Lower lobe of right lung (tissue), 2 donors: ENCODE measurements around the gene RGS21. TPM values are rescaled to one million over a fixed set of nuclear protein-coding genes. Genes with fewer than 3 reads are reported as not detected.

Experiments used
- ATAC-seq, 2 donors: fragments of 200-7000 bp; cut with Tn5 transposase; one replicate each; pipeline ENCODE4 v1.9.1; 2020 to 2022; ENCODE audit warnings: mild to moderate bottlenecking in 2 of 2, moderate library complexity in 2 of 2
- DNase-seq: peaks from one replicate; pipeline ENCODE4 v3.0.0-alpha.2; 2020
- H3K27ac ChIP-seq: fragments of 200-600 bp; one replicate; pipeline ENCODE4 v1.8.0; 2022
- H3K27me3 ChIP-seq: fragments of 200-600 bp; one replicate; pipeline ENCODE4 v1.8.0; 2022; ENCODE audit warnings: low read depth
- H3K36me3 ChIP-seq: fragments of 200-600 bp; one replicate; pipeline ENCODE4 v1.8.0; 2022; ENCODE audit warnings: mild to moderate bottlenecking
- H3K4me1 ChIP-seq: fragments of 200-600 bp; one replicate; pipeline ENCODE4 v1.8.0; 2022
- H3K4me3 ChIP-seq: fragments of 200-600 bp; one replicate; pipeline ENCODE4 v1.8.0; 2022; ENCODE audit warnings: mild to moderate bottlenecking
- H3K9me3 ChIP-seq: fragments of 200-600 bp; one replicate; pipeline ENCODE4 v1.8.0; 2022
- CTCF ChIP-seq: fragments of 200-600 bp; IDR thresholded peaks from one replicate; pipeline ENCODE4 v1.8.0; 2022; ENCODE audit warnings: antibody characterized with exemption, mild to moderate bottlenecking
- intact Hi-C: fragments of 100-400 bp; cut with DNase I; formaldehyde crosslinking; loops from one replicate; pipeline ENCODE4 v1.11.0; 2022
- total RNA-seq: library from RNA; stranded (reverse); fragmentation: NEBNext Ultra II Directional; extraction: Animal tissue kit (Norgen Biotek cat#: 25700); gene quantifications from one replicate; pipeline ENCODE4 v1.2.1, GENCODE V29; 2021
- donor health status: DM: no; HTN: yes; CAD: no; lungs with severe emphysema.

Gene RGS21
- total RNA-seq, 1 donor from 2014 or later: not detected

GRCh38 chr1:192378276-192378675 is 61.5 kb downstream of the RGS21 start:
- no peak for TF ChIP-seq CTCF

GRCh38 chr1:192378878-192379277 is 62.1 kb downstream of the RGS21 start:
- intact Hi-C loops: no loop called here
- Histone ChIP-seq H3K27me3 (no peaks in the 10 kb centered on the region), H3K4me3 (no peak overlapping the region), H3K27ac (no peak overlapping the region), H3K36me3 (no peaks in the 10 kb centered on the region), H3K4me1 (no peaks in the 10 kb centered on the region), H3K9me3 (no peaks in the 10 kb centered on the region)
- no peak for TF ChIP-seq CTCF
- DNase-seq (no peak), ATAC-seq (no peak)

More at GRCh38 chr1:192378276-192378675, 61.5 kb downstream of the RGS21 start:
- Histone ChIP-seq H3K4me3 (no peak overlapping the region), H3K36me3 (no peaks in the 10 kb centered on the region), H3K9me3 (no peaks in the 10 kb centered on the region), H3K27me3 (no peaks in the 10 kb centered on the region), H3K27ac (no peak overlapping the region), H3K4me1 (no peaks in the 10 kb centered on the region)
- no peak for DNase-seq
- intact Hi-C loops: no loop called here
- no peak for ATAC-seq

- H3K36me3 ChIP-seq: no peaks in the 10 kb centered on the region
- H3K27me3 ChIP-seq: no peaks in the 10 kb centered on the region
- H3K4me1 ChIP-seq: no peaks in the 10 kb centered on the region
- no peak overlapping the region for H3K27ac ChIP-seq
- ATAC-seq: no peak
- H3K4me3 ChIP-seq: no peak overlapping the region
- H3K9me3 ChIP-seq: no peaks in the 10 kb centered on the region
- intact Hi-C loops: no loop called here
- DNase-seq: no peak
- TF ChIP-seq CTCF: no peak
These were observed 62.8 kb downstream of the RGS21 start for GRCh38 chr1:192379554-192379953.

- TF ChIP-seq CTCF: no peak
- no peak for ATAC-seq
These were observed 66.0 kb downstream of the RGS21 start for GRCh38 chr1:192382758-192383157.

GRCh38 chr1:192386051-192386650 is 69.4 kb downstream of the RGS21 start:
- no peak for ATAC-seq
- no peaks in the 10 kb centered on the region for H3K27me3 ChIP-seq
- intact Hi-C loops: no loop called here
- H3K4me1 ChIP-seq: no peaks in the 10 kb centered on the region
- no peaks in the 10 kb centered on the region for H3K9me3 ChIP-seq
- H3K4me3 ChIP-seq: no peak overlapping the region
- no peak for TF ChIP-seq CTCF
- H3K27ac ChIP-seq: no peak overlapping the region
- DNase-seq: no peak
- H3K36me3 ChIP-seq: no peaks in the 10 kb centered on the region

More at GRCh38 chr1:192382758-192383157, 66.0 kb downstream of the RGS21 start:
- Histone ChIP-seq H3K36me3 (no peaks in the 10 kb centered on the region), H3K27ac (no peak overlapping the region), H3K9me3 (no peaks in the 10 kb centered on the region), H3K27me3 (no peaks in the 10 kb centered on the region), H3K4me1 (no peaks in the 10 kb centered on the region), H3K4me3 (no peak overlapping the region)
- DNase-seq: no peak
- intact Hi-C loops: no loop called here
